Stimulated activated CD4-positive, alpha-beta T cell treated with anti-CD3 and anti-CD28 coated beads, TNF-alpha, amount 100 ng/mL, for 1 hour (primary cell): ENCODE measurements around the gene MARK2.

Source experiments
- DNase-seq, 3 donors: peaks; one replicate each; pipeline ENCODE4 v3.0.0-alpha.2; 2020; ENCODE audit warnings: low read depth in 3 of 3, low spot score in 1 of 3

Gene MARK2

GRCh38 chr11:63920126-63920938 lies 81.4 kb downstream of the MARK2 start:
- no peak for DNase-seq

DNA sequence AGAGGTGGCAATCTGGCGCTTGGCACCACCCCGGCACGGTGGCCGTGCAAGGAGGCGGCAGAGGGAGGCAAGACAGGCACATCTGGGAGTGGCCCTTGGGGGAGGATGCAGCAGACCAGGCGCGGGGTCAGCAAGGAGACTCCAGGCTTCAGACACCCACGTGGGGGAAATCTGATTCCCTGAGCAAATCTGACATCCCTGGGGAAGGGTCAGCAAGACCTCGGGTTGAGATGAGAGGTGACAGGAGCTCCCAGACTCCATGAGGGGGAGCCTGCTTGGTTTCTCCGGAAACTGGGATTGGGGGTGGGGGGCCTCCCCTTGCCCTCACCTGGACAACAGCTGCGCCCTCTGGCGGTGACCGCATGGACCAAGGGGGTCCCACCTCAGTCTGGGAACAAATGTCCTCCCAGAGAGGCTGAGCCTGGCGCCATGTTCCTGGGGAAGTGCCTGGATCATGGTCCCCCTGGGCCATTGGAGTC lies 82.1 kb downstream of the MARK2 start:
- DNase-seq = no peak

DNA sequence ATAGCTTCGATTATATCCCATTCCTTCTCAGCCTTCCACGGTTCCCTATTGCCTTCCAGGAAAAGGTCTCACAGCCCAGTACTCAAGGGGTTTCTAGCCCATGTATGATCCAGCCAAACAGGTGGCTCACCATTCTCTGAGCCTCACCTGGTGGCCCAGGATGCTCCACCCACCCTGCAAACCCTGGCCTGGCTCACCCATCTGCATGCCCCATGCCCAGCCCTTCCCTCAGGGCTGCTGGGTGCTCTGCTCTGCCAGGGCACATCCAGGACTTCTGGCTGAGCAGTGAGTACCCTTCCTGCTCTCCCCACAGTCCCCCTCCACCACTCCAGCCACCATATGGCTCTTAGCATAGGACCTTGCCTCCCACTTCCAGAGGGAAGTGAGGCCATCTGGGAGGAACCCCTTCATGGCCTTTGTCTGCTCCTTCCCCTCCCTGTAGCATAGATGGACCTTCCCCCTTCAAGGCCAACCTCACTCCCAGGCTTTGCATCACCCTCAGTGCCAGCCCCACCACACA lies 83.8 kb downstream of the MARK2 start:
- no peak for DNase-seq

DNA sequence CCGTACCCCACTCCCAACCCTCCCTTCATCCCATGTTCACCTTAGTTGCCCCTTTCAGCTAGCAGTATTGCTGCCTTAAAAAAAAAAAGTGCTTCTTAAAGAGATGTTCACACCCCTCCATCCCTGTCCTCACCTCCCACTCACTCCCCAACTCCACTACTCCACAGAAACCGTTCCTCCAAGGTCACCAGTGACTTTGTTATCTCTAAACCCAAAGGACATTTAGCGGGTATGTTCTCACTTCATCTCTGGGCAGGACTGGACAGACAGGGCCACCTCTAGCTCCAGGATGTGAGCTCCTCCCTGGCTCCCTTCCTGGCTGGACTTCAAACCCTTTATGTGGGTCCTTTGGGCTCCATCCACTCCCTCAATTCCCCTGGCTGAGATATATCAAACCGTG lies 84.4 kb downstream of the MARK2 start:
- DNase-seq = no peak

- no peak for DNase-seq
Observed at GRCh38 chr11:63929616-63930015, 90.7 kb downstream of the MARK2 start.

GRCh38 chr11:63931045-63931444 lies 92.1 kb downstream of the MARK2 start:
- DNase-seq = no peak

- no peak for DNase-seq
Observed at GRCh38 chr11:63931876-63932275, 93.0 kb downstream of the MARK2 start.

GRCh38 chr11:63933459-63933858 lies 94.5 kb downstream of the MARK2 start:
- DNase-seq = no peak

GRCh38 chr11:63937713-63938478 lies 99.0 kb downstream of the MARK2 start:
- DNase-seq = no peak

GRCh38 chr11:63938479-63939396 lies 99.8 kb downstream of the MARK2 start, which contains the start of gene NAA40:
TSS of gene NAA40 (plus strand) at chr11:63939002. CDS start at chr11:63939097, 95 bp downstream.
- DNase-seq = peak; percentile 81 to 82 (median 81)

DNA sequence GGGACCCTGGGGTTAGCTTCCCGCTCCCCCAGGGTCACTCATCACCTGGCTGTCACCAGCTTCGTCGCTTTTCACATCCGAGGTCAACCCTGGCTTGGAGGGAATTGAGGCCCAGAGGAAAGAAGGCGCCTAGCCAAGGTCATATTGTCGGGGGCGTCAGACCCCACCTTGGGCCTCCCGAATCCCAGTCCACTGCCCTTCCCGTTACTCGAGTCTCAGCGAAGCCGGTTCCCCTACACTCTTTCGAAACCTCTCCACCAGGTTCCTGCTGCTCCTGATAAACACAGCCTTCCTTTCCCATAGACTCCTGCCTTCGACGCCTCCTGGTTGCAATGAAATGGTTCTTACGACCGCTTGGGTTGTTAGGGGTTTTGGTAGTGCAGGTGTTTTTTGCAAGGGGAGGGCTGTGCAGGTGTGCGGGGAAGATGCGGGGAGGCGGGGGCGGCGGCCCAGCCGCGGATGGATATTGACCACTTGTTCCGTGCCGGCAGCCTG lies 100.5 kb downstream of the MARK2 start:
- DNase-seq = no peak

- DNase-seq = no peak
Observed at GRCh38 chr11:63940786-63941185, 101.9 kb downstream of the MARK2 start.

DNA sequence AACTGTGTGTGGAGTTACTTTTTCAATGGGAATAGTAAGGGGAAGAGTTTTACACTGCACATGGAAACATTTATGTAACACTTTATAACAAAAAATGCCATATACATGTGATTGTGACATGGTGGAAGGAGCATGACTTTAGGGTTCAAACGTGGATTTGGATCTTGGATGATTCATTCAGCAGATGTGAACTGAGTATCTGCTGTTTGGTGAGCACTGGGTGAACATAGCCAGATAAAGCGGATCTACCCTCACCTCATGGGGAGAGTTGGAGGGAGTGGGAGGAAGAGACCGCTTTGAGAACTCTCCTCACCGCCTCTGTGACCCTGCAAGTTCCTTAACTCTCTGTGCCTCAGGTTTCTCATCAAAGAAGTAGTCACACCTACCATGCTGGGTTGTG lies 103.0 kb downstream of the MARK2 start:
- DNase-seq = no peak

DNA sequence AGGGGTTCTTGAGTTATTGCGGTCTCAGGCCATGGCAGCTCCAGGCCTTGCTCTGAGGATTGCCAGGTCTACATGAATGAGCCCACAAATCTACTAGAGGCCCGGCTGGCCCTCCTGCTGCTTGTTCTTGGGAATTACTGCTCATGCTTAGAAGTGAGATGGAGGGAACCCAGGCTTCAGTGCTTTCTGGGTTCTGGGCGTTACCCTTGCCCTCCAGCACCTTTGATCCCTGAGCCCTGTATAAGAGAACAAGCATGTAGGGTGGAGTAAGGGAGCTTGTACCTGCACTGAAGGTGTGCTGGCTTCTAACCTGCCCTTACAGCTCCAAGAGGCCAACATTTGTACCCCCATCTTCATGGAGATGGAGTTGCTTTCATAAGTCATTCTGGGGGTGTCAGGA lies 103.9 kb downstream of the MARK2 start:
- DNase-seq = no peak

- DNase-seq = no peak
Observed at GRCh38 chr11:63944987-63945386, 106.1 kb downstream of the MARK2 start.

- peak in 2 of 3 donors; percentile 14 to 28 for DNase-seq
Observed at GRCh38 chr11:63945477-63946163, 106.7 kb downstream of the MARK2 start.

DNA sequence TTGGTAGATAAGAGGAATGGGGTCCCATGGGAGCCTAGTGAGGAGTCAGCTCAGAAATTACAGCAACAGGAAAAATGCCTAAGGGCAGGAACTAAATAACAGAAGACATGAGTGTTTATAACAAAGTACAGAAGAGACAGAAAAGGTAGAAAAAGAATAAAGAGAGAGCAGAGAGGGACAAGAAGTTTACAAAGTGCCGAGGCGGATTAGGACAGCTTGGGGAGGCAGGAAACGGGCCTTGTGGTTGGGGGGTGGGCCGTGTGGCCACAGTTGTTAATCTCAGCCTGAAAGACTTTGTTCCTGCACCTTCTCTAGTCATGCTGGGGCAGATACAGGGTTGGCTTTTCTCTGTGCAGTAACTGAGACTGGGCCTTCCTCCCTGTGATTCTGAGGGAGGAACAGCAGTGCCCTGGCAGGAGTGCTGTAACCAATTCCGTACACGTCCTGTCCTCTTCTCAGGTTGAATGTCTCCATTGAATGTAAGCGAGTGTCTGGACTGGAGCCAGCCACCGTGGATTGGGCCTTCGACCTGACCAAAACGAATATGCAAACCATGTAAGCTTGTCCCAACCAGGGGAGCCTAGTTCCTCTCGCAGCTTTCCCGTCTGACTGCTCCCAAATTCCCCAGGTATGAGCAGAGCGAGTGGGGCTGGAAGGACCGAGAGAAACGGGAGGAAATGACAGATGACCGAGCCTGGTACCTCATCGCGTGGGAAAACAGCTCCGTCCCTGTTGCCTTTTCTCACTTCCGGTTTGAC lies 113.0 kb downstream of the MARK2 start:
- DNase-seq = no peak

- no peak for DNase-seq
Observed at GRCh38 chr11:63952570-63952969, 113.7 kb downstream of the MARK2 start.

DNA sequence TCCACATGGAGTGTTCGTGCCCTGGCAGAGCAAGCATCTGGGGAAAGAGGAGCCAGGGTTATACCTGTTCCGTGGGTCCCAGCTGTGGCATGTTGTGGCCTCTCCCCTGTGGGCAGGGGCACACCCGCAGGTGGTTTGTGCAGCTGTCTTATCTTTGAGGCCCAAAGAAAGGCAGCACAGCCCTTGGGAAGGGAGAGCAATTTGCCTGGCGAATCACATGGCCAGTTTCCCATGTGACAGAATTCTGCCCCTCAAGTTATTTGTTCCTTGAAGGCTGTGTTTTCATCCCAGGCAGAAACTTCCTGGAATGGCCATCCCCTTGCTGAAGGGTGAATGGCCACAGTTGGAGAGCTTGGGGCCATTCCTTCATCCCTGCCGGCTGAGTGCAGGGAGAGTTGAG lies 119.1 kb downstream of the MARK2 start:
- no peak for DNase-seq
